Measurements from ENCODE around the gene BPIFA3. TPM values are rescaled to one million over a fixed set of nuclear protein-coding genes. Genes with fewer than 3 reads are reported as not detected.
"Not testable (repeated sequence)": the region's sequence is repeated elsewhere in the genome, so short reads cannot be mapped to it uniquely, and the experiment has no call there.

BPIFA3 gene
- total and polyA plus RNA-seq, 8 donors: not detected

DNA sequence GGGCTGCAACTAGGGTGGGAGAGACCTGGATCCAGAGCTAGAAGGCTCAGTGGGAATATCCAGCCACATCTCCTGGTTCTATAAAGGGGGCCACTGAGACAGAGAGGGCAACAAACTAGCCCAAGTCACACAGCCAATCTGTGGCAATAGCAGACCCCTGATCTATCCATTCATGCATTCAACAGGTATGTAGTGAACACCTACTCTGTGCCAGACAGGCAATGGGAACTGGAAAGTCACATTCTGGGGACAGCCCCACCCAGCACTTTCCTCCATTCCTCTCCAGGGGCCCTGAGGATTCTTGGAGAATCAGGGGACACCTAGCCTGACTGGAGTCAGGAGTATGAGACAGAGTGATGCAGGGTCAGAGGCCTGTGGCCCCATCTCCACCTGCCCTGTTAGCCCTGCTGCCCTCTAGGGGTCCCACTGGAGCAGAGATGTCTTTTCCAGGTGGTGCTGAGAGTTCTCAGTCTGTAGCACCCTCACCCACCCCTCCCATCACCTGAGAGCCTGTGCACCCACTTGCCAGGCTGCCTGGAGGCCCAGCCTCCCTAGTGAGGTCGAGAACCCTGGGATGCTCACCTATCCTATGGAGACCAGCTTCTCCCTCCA, 35.6 kb upstream of the BPIFA3 start:
- no peak for TF ChIP-seq POLR2A (IDR thresholded peaks at IDR 0.05)
- TF ChIP-seq EP300 (IDR thresholded peaks at IDR 0.05): no peak
- no peak for TF ChIP-seq POLR2AphosphoS5 (IDR thresholded peaks at IDR 0.05)
- TF ChIP-seq, protein P1, sequence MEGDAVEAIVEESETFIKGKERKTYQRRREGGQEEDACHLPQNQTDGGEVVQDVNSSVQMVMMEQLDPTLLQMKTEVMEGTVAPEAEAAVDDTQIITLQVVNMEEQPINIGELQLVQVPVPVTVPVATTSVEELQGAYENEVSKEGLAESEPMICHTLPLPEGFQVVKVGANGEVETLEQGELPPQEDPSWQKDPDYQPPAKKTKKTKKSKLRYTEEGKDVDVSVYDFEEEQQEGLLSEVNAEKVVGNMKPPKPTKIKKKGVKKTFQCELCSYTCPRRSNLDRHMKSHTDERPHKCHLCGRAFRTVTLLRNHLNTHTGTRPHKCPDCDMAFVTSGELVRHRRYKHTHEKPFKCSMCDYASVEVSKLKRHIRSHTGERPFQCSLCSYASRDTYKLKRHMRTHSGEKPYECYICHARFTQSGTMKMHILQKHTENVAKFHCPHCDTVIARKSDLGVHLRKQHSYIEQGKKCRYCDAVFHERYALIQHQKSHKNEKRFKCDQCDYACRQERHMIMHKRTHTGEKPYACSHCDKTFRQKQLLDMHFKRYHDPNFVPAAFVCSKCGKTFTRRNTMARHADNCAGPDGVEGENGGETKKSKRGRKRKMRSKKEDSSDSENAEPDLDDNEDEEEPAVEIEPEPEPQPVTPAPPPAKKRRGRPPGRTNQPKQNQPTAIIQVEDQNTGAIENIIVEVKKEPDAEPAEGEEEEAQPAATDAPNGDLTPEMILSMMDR (IDR thresholded peaks at IDR 0.05): no peak
- Histone ChIP-seq H3K4me3 (no peak overlapping the region), H3K9me3 (peaks cover 0 to 7% (median 0%) of the 10 kb centered on the region in 4 donors), H3K27ac (no peak overlapping the region), H3K27me3 (peaks cover 0 to 5% (median 0%) of the 10 kb centered on the region in 3 donors), H3K4me1 (peaks cover 0 to 5% (median 2%) of the 10 kb centered on the region in 4 donors), H3K36me3 (no peaks in the 10 kb centered on the region)
- DNase-seq: no peak
- WGBS, 5 donors: 57 to 73% (median 67%) methylated on average over 1 of the region's 1 CpG; no CpG with 5 or more reads in 1 of the 5 donors
- intact Hi-C loops (cut with DNase I; ENCODE audit: low total_unique reads): no loop called here

- WGBS, 5 donors: 70 to 88% (median 83%) methylated on average over 2 of the region's 2 CpGs
- Histone ChIP-seq H3K27ac (no peak overlapping the region), H3K4me3 (no peak overlapping the region), H3K9me3 (peaks cover 0 to 7% (median 0%) of the 10 kb centered on the region in 4 donors), H3K36me3 (no peaks in the 10 kb centered on the region), H3K27me3 (peaks cover 0 to 5% (median 0%) of the 10 kb centered on the region in 3 donors), H3K4me1 (peaks cover 0 to 5% (median 0%) of the 10 kb centered on the region in 4 donors)
- intact Hi-C loops (cut with DNase I; ENCODE audit: low total_unique reads): no loop called here
- no peak for TF ChIP-seq POLR2A (IDR thresholded peaks at IDR 0.05)
- TF ChIP-seq, protein P1 (IDR thresholded peaks at IDR 0.05): no peak
- TF ChIP-seq EP300 (IDR thresholded peaks at IDR 0.05): no peak
- TF ChIP-seq POLR2AphosphoS5 (IDR thresholded peaks at IDR 0.05): no peak
- no peak for DNase-seq
Measured at GRCh38 chr20:33183312-33183711, 33.8 kb upstream of the BPIFA3 start.

DNA sequence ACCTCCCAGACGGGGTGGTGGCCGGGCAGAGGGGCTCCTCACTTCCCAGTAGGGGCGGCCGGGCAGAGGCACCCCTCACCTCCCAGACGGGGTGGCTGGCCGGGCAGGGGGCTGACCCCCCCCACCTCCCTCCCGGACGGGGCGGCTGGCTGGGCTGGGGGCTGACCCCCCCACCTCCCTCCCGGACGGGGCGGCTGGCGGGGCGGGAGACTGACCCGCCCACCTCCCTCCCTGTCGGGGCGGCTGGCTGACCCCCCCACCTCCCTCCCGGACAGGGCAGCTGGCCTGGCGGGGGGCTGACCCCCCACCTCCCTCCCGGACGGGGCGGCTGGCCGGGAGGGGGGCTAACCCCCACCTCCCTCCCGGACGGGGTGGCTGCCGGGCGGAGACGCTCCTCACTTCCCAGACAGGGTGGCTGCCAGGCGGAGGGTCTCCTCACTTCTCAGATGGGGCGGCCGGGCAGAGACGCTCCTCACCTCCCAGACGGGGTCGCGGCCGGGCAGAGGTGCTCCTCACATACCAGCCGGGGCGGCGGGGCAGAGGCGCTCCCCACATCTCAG, 32.0 kb upstream of the BPIFA3 start:
- H3K4me3 ChIP-seq; H3K36me3 ChIP-seq; H3K9me3 ChIP-seq; intact Hi-C loops (cut with DNase I; ENCODE audit: low total_unique reads); H3K27ac ChIP-seq; H3K27me3 ChIP-seq; DNase-seq; H3K4me1 ChIP-seq: not testable (repeated sequence)
- 84 to 99% (median 95%) methylated on average over 7 to 36 of the region's 40 CpGs for WGBS, 5 donors

GRCh38 chr20:33187491-33187890, 29.7 kb upstream of the BPIFA3 start:
- no peak overlapping the region for H3K4me3 ChIP-seq
- H3K4me1 ChIP-seq: peaks cover 5 to 22% (median 15%) of the 10 kb centered on the region in 4 donors
- H3K27me3 ChIP-seq: peaks cover 0 to 5% (median 0%) of the 10 kb centered on the region in 3 donors
- H3K9me3 ChIP-seq: peaks cover 0 to 7% (median 0%) of the 10 kb centered on the region in 4 donors
- intact Hi-C loops (cut with DNase I; ENCODE audit: low total_unique reads): no loop called here
- TF ChIP-seq EP300 (IDR thresholded peaks at IDR 0.05) (no peak), POLR2A (IDR thresholded peaks at IDR 0.05) (no peak), POLR2AphosphoS5 (IDR thresholded peaks at IDR 0.05) (no peak)
- TF ChIP-seq, protein P1 (IDR thresholded peaks at IDR 0.05): no peak
- no peak overlapping the region for H3K27ac ChIP-seq
- H3K36me3 ChIP-seq: no peaks in the 10 kb centered on the region
- WGBS, 5 donors: 80 to 91% (median 83%) methylated on average over 4 of the region's 4 CpGs
- no peak for DNase-seq

DNA sequence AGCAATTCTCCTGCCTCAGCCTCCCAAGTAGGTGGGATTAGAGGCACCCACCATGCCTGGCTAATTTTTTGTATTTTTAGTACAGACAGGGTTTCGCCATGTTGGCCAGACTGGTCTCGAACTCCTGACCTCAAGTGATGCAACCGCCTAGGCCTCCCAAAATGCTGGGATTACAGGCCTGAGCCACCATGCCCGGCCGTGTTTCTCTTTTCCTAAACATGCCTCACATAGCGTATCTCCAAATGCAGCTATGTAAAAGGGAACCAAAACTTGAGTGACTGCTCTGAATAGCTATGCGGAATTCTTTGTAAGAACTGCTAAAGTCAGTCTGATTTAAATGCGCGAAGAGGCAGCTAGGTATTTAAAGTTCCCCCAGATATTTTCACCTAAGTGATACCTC, 28.7 kb upstream of the BPIFA3 start:
- WGBS, 5 donors: 84 to 90% (median 88%) methylated on average over 9 of the region's 9 CpGs
- H3K36me3 ChIP-seq: no peaks in the 10 kb centered on the region
- H3K4me1 ChIP-seq: peaks cover 5 to 24% (median 20%) of the 10 kb centered on the region in 4 donors
- peaks cover 0 to 5% (median 0%) of the 10 kb centered on the region in 3 donors for H3K27me3 ChIP-seq
- TF ChIP-seq POLR2A (IDR thresholded peaks at IDR 0.05) (no peak), POLR2AphosphoS5 (IDR thresholded peaks at IDR 0.05) (no peak), EP300 (IDR thresholded peaks at IDR 0.05) (no peak)
- TF ChIP-seq, protein P1 (IDR thresholded peaks at IDR 0.05): no peak
- no peak overlapping the region for H3K4me3 ChIP-seq
- no peak overlapping the region for H3K27ac ChIP-seq
- intact Hi-C loops (cut with DNase I; ENCODE audit: low total_unique reads): no loop called here
- H3K9me3 ChIP-seq: peaks cover 0 to 3% (median 0%) of the 10 kb centered on the region in 4 donors
- DNase-seq: no peak

Data from stomach (tissue), 9 donors.